Stimulated activated CD4-positive, alpha-beta T cell treated with anti-CD3 and anti-CD28 coated beads, Interleukin-15, amount 100 ng/mL, for 1 hour (primary cell): ENCODE measurements around the gene NRCAM.

Source experiments
- DNase-seq, 2 donors: peaks; one replicate each; pipeline ENCODE4 v3.0.0-alpha.2; 2020; ENCODE audit warnings: low read depth in 1 of 2, low spot score in 1 of 2

Gene NRCAM

GRCh38 chr7:108313086-108313485, 143.2 kb downstream of the NRCAM start:
- no peak for DNase-seq

GRCh38 chr7:108311446-108312168, 144.6 kb downstream of the NRCAM start:
- DNase-seq = no peak

GRCh38 chr7:108310351-108310750, 145.9 kb downstream of the NRCAM start:
- DNase-seq = no peak

- DNase-seq = no peak
Measured at GRCh38 chr7:108308903-108309302, 147.3 kb downstream of the NRCAM start.

- DNase-seq = no peak
Measured at GRCh38 chr7:108308276-108308675, 148.0 kb downstream of the NRCAM start.

- DNase-seq = no peak
Measured at GRCh38 chr7:108307595-108307994, 148.6 kb downstream of the NRCAM start.

- DNase-seq = no peak
Measured at GRCh38 chr7:108307194-108307593, 149.0 kb downstream of the NRCAM start.

GRCh38 chr7:108303332-108303731, 152.9 kb downstream of the NRCAM start:
- no peak for DNase-seq

GRCh38 chr7:108301387-108301786, 154.8 kb downstream of the NRCAM start:
- no peak for DNase-seq

GRCh38 chr7:108299251-108299973, 156.8 kb downstream of the NRCAM start:
- no peak for DNase-seq

GRCh38 chr7:108296911-108297310, 159.3 kb downstream of the NRCAM start:
- DNase-seq = no peak

- no peak for DNase-seq
Measured at GRCh38 chr7:108294595-108294994, 161.6 kb downstream of the NRCAM start.

- no peak for DNase-seq
Measured at GRCh38 chr7:108293149-108293612, 163.1 kb downstream of the NRCAM start.

GRCh38 chr7:108292541-108292940, 163.7 kb downstream of the NRCAM start:
- DNase-seq = no peak

- no peak for DNase-seq
Measured at GRCh38 chr7:108291791-108292440, 164.3 kb downstream of the NRCAM start.

- DNase-seq = no peak
Measured at GRCh38 chr7:108291152-108291508, 165.1 kb downstream of the NRCAM start.

GRCh38 chr7:108290459-108291151, 165.6 kb downstream of the NRCAM start:
- DNase-seq = no peak

GRCh38 chr7:108289852-108290251, 166.4 kb downstream of the NRCAM start:
- no peak for DNase-seq

- no peak for DNase-seq
Measured at GRCh38 chr7:108287857-108288256, 168.4 kb downstream of the NRCAM start.

GRCh38 chr7:108286290-108286904, 169.8 kb downstream of the NRCAM start:
- no peak for DNase-seq

- no peak for DNase-seq
Measured at GRCh38 chr7:108285778-108286177, 170.5 kb downstream of the NRCAM start.
